Activated T-cell treated with anti-CD3 and anti-CD28 coated beads, Interleukin-2, amount 50 U/mL, for 72 hours (primary cell): Measurements from ENCODE around the gene HOXB2. TPM values are rescaled to one million over a fixed set of nuclear protein-coding genes. Genes with fewer than 3 reads are reported as not detected.

ENCODE experiments used
- ATAC-seq, 2 donors: fragments of 150-1000 bp; cut with Tn5 transposase; replicated peaks in 1 of 2; 2 replicates each; pipeline ENCODE4 v1.10.0; 2021; ENCODE audit warnings: moderate library complexity in 2 of 2, mild to moderate bottlenecking in 1 of 2
- DNase-seq, 2 donors: peaks; one replicate each; pipeline ENCODE4 v3.0.0; 2021 to 2022; ENCODE audit warnings: mixed read lengths in 1 of 2
- H3K27ac Mint-ChIP-seq: one replicate; pipeline ENCODE4 v1.8.0; 2022; ENCODE audit warnings: mild to moderate bottlenecking, moderate library complexity, mixed read lengths
- H3K27me3 Mint-ChIP-seq: one replicate; pipeline ENCODE4 v1.8.0; 2022; ENCODE audit warnings: low read depth, mixed read lengths
- H3K36me3 Mint-ChIP-seq, 2 donors: one replicate each; pipeline ENCODE4 v1.8.0; 2022; ENCODE audit warnings: mixed read lengths in 2 of 2, mild to moderate bottlenecking in 1 of 2; ENCODE audit not compliant: insufficient read depth in 2 of 2
- H3K4me1 Mint-ChIP-seq: one replicate; pipeline ENCODE4 v1.8.0; 2022; ENCODE audit warnings: low read depth, mixed read lengths
- H3K4me3 Mint-ChIP-seq, 2 donors: one replicate each; pipeline ENCODE4 v1.8.0; 2022; ENCODE audit warnings: mild to moderate bottlenecking in 2 of 2, mixed read lengths in 2 of 2, moderate library complexity in 2 of 2
- H3K9me3 Mint-ChIP-seq, 2 donors: one replicate each; pipeline ENCODE4 v1.8.0; 2022; ENCODE audit warnings: mixed read lengths in 2 of 2
- total RNA-seq, 2 donors: library from RNA; stranded (reverse); gene quantifications; one replicate each; pipeline ENCODE4 v1.2.3, GENCODE V29; 2022

HOXB2 gene
- total RNA-seq, 2 donors from 2014 or later, result 18.1 to 37.7 TPM

DNA sequence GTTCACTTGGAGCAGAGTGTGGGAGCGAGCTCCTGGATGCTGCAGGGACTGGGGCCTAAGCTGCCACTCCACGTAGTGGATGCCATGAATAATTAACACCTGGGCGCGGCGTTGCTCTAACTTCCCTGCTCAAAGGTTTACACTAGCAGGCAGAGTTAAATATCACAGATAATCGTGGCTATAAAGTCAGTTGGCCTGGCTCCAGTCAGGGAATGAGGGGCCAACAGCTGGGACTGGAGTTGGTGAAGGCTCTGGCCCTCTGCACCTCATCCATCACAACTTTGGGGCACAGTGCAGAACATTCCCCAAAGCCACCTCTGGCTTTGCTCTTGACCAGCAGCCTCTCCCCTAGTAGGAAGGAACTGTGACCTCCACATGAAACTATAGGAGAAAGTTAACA lies 22.3 kb upstream of the HOXB2 start:
- Mint-ChIP-seq H3K9me3 (no peaks in the 10 kb centered on the region), H3K27me3 (peaks cover 13% of the 10 kb centered on the region)
- DNase-seq, result no peak

DNA sequence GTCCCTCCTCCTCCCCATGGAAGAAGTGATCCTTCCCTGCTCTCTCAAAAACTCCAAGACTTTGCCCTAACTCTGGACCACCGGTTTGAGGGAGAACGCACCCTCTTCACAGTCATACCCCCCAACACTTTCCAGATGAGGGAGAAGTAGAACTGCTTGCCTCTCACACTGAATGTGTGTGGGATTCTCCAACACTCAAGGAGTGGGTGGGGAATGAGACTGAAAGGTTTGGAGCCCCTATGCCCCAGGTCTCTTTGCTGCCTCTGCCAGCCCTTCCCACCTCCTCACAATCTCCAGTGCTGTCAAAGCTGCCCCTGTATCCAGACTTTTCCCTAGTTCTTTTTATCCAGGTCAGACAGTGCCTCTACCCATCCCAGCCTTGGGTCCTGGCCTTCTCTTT lies 21.8 kb upstream of the HOXB2 start:
- Mint-ChIP-seq H3K27ac (no peak overlapping the region), H3K27me3 (peaks cover 13% of the 10 kb centered on the region), H3K9me3 (no peaks in the 10 kb centered on the region), H3K36me3 (no peaks in the 10 kb centered on the region), H3K4me3 (no peak overlapping the region), H3K4me1 (peaks cover 4% of the 10 kb centered on the region)
- DNase-seq (no peak), ATAC-seq (no peak)

More for the DNA sequence above, 22.3 kb upstream of the HOXB2 start:
- Mint-ChIP-seq H3K4me3 (no peak overlapping the region), H3K36me3 (no peaks in the 10 kb centered on the region), H3K27ac (no peak overlapping the region), H3K4me1 (peaks cover 4% of the 10 kb centered on the region)
- ATAC-seq, result no peak

DNA sequence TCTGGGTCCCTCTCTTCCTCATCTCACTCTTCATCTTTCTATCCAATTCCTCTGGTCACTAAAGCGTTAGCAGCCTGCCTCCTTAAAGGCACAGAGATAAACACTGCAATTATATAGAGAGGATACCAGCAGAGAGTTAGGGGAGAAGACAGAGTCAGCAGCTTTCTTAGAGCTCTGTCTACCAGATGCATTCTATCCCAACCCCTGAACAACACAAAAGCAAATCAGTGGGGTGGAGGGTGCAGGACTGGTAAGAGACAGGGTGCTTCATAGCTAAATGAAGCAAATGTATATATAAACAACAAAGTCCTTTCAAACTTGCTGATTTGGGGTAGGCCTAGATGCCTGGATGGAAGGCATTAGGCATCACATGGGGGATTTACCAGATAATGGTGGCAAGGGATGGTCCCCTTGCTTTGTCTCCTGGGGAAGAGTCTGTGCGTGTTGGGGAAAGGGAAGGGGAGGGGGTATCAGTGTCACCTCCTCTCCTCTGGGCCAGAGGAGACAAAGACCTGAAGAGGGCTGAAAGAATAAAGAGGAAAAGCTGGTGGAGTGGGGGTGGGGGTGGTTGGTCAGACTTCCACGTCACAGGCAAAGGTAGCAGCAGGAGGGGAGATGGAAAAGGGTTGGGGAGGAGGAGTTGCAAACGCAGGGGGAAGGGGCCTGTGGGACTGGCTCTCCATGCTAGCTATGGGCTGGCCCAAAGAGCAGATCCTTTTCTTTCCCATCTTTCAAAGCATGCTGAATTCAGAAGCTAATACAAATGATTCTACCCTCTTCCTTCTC lies 21.2 kb upstream of the HOXB2 start:
- H3K4me1 Mint-ChIP-seq, result peaks cover 4% of the 10 kb centered on the region
- no peak for ATAC-seq
- no peaks in the 10 kb centered on the region for H3K36me3 Mint-ChIP-seq
- H3K27me3 Mint-ChIP-seq, result peaks cover 13% of the 10 kb centered on the region
- no peak overlapping the region for H3K27ac Mint-ChIP-seq
- no peak for DNase-seq
- H3K4me3 Mint-ChIP-seq, result no peak overlapping the region
- H3K9me3 Mint-ChIP-seq, result no peaks in the 10 kb centered on the region

DNA sequence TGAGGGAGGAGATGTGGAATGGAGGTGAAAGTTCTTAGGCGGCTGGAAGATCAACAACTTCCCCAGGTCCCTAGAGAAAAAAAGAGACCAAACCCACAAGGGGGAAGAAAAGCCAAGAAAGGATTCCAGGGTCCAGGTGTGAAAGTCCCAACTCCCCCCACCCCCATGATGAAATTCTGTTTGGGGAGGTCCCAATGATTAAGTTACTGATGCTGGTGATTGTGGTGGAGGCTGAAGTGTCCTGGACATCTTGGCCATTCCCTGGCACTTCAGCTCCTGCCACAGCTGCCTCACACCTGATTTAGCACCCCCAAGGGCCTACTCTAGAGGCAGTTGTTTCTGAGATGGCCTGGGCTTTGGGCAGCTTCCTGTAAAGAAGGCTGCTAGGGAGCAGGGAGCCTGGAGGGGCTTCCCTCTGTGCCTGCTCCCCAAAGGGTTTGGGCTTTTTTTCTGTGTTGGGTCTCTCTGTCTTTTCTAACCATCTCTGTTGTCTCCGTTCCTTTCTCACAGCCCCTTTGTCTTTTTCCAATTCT lies 20.2 kb upstream of the HOXB2 start:
- ATAC-seq (no peak), DNase-seq (no peak)
- Mint-ChIP-seq H3K36me3 (no peaks in the 10 kb centered on the region), H3K9me3 (no peaks in the 10 kb centered on the region), H3K27me3 (peaks cover 13% of the 10 kb centered on the region), H3K4me1 (peaks cover 4% of the 10 kb centered on the region), H3K4me3 (no peak overlapping the region), H3K27ac (no peak overlapping the region)

DNA sequence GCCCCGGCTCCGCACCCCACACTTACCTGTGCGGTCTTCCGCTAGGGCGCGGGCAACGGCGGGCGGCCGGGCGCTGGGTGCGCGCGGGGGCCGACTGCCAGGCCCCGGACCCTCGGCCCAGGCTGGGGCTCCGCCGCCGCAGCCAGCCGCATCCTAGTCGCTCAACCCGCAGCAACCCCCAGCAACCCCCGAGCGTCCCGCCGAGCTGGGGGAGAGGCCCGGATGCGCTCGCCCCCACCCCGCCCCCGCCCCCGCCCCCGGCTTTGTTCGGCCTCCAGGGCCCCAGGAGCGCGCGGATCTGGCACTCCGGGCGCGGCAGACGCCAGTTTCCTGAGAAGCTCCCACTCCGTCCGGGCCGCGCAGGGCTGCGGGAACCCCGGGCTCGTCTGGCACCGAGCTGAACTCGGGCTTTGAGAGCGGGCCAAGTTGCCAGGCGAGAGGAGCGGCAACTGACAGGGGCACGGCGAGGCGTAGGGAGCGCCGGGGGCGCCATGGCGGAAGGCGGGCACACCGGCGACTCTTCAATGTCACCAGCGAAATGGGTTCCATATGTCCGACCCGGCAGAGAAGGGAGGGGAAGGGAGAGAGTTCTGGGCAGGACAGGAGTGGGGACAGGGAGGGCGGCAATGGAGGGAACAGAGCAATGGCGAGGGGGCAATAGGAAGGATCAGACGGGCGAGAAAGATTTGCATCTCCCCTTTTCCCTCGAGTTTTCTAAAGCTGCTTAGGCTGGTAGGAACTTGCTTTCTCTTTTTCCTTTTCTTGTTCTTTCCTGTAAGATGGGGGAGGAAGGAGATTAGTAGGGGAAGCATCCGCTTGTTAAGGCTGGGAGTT lies 19.5 kb upstream of the HOXB2 start:
- H3K9me3 Mint-ChIP-seq, result no peaks in the 10 kb centered on the region
- H3K27me3 Mint-ChIP-seq, result peaks cover 13% of the 10 kb centered on the region
- H3K4me3 Mint-ChIP-seq, result peak overlapping the region in 1 of 2 donors; percentile 45
- H3K4me1 Mint-ChIP-seq, result peaks cover 4% of the 10 kb centered on the region
- H3K27ac Mint-ChIP-seq, result no peak overlapping the region
- DNase-seq (no peak), ATAC-seq (peak in 1 of 2 donors; percentile 21)
- H3K36me3 Mint-ChIP-seq, result no peaks in the 10 kb centered on the region

DNA sequence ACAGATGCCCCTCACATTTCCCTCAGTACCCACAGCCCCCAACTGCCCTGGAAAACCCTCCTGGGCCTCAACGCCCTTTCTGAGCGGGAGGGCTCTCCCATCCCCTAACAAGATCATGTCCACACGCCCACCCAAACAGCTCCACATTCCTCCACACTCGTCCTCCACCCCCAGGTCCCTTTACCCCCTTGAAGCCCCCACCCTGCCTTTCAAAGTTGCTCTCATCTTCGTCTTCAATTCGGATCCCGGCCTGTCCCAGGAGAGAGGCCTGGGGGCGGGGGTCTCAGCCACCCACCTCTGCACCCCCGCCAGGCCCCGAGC lies 18.9 kb upstream of the HOXB2 start:
- DNase-seq (no peak), ATAC-seq (no peak)
- H3K9me3 Mint-ChIP-seq, result no peaks in the 10 kb centered on the region
- peaks cover 13% of the 10 kb centered on the region for H3K27me3 Mint-ChIP-seq
- H3K27ac Mint-ChIP-seq, result no peak overlapping the region
- H3K4me3 Mint-ChIP-seq, result peak overlapping the region in 1 of 2 donors; percentile 35
- no peaks in the 10 kb centered on the region for H3K36me3 Mint-ChIP-seq
- H3K4me1 Mint-ChIP-seq, result peaks cover 4% of the 10 kb centered on the region

DNA sequence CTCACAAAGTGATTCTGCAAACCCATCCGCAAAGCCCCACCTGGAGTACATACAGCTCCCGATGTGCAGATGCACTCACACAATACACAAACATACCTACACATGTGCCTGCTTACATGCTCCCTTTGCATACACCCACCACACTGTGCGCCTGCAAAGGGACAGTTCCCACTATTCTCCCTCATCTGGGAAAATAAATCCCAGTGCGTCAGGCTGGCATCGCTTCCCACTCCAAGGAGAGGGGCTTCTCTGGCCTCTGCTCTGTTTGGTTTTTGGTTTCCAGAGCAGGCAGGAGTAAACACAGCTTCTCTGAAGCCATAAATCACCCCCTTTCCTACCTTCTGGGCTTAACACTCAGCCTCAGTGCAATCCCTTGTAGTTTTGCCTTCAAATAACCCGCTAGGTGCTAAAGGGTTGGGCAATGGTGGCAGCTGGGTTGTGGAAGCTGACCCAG lies 18.5 kb upstream of the HOXB2 start:
- Mint-ChIP-seq H3K4me3 (peak overlapping the region in 1 of 2 donors; percentile 35), H3K27ac (no peak overlapping the region), H3K4me1 (peaks cover 2% of the 10 kb centered on the region), H3K9me3 (no peaks in the 10 kb centered on the region), H3K27me3 (peaks cover 13% of the 10 kb centered on the region), H3K36me3 (no peaks in the 10 kb centered on the region)
- no peak for ATAC-seq
- DNase-seq, result no peak

DNA sequence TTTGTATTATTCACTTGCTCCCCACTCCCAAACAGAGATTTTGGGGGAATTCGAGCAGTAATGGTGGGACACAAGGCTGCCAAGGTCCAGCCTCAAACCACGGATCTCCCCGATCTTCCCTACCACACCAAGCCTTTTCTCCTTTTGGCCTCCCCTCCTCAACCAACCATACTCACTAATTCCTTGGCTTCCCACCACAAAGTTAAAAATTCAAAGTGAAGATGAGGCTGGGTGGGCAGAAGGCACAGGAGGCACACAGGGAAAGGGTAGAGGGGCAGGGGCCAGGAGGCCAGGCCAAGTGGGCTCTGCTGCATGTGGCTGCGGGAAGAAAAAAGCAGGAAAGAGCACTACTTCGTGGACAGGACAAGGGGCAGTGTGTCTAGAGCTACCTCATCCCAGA lies 18.0 kb upstream of the HOXB2 start:
- Mint-ChIP-seq H3K36me3 (no peaks in the 10 kb centered on the region), H3K4me3 (no peak overlapping the region), H3K27me3 (peaks cover 13% of the 10 kb centered on the region), H3K4me1 (no peaks in the 10 kb centered on the region), H3K27ac (no peak overlapping the region), H3K9me3 (no peaks in the 10 kb centered on the region)
- DNase-seq (no peak), ATAC-seq (no peak)

DNA sequence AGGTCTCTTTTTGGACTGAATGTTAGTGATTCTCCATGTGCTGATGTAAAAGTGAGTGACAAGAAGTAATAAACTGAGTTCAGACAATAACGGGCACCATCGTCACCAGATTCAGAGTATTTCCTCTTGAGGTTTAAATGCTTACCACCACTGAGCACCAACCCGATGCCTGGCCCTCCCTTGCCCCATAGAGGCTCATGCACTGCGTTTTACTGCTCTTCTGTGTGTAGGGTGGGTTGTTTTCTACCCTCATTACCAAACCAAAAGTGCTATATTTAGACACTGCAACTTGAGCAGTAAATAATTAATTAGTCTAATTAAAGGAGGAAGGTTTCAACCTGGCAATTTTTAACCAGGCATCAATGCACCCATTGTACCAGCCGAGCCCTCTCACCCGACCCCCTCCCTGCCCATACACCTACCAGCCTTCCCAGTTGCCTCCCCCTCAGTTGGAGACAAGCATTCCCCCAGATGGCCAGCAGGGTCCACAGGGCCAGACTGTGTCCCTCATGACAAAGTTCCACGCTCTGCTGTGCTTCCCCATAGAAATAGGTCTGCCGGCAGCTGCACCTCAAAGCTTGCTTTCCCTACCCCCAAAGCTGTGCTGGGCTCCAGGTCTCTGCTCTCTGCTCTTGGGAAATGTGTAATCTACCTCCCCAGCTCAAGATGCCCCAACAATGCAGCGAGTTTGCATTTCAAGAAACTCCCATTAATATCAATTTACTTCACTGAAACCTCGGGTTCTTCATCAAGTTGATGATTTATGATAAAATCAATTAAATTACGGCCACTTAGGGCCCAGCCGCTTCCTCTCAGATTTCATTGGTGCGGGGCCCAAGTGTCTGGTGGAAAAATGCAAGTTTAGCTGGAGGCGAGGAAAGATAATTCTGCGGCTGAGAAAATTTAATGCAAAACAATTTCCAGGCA lies 17.2 kb upstream of the HOXB2 start:
- H3K27me3 Mint-ChIP-seq, result peaks cover 13% of the 10 kb centered on the region
- no peak overlapping the region for H3K27ac Mint-ChIP-seq
- no peaks in the 10 kb centered on the region for H3K36me3 Mint-ChIP-seq
- no peaks in the 10 kb centered on the region for H3K4me1 Mint-ChIP-seq
- H3K9me3 Mint-ChIP-seq, result no peaks in the 10 kb centered on the region
- DNase-seq, result no peak
- ATAC-seq, result no peak
- no peak overlapping the region for H3K4me3 Mint-ChIP-seq

DNA sequence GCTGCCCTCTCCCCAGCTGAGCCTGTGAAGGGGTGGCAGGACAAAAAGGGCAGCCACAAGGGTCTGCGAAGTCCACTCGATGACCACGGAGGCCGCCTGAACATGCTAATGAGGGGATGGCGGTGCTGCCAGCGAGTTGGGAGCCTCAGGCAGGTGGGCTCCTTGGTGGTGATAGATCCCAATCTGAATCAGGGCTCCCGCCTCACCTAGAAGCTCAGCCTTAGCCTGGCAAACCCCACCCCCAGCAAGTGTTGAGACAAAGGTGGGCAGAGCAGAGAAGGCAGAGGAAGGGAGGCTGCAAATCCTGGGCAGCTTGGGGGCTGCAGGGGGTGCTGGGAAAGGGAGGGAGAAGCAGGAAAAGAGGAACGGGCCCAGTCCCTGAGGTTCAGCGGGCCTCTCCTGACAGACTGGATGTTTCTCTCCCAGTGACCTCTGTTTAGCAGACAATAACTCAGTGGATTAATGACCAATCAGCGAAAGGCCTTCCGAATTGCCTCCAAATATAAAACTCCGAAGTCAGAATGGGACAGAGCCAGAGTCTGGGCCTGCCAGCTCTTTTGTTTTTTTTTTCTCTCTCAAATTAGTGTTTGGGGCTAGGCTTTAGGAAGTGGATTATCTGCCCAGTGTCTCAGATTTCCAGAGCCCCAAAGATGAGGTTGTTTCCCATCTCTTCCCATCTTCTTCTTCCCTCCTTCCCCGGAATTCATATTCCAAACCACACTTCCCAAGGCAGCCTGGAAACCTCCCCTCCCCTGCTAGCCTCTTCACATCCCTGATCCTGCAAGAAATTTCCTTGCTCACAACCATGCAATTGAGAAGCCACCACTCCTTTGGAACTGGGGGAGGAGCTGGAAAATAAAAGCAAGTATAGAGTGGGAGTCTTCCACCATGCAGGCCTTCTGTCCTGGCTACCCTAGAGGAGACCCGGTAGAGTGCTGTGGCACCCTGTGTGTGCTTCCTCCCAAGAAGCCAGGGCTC lies 15.2 kb upstream of the HOXB2 start:
- Mint-ChIP-seq H3K36me3 (peaks cover 0 to 2% of the 10 kb centered on the region in 2 donors), H3K4me1 (peaks cover 4% of the 10 kb centered on the region), H3K9me3 (no peaks in the 10 kb centered on the region), H3K4me3 (no peak overlapping the region), H3K27ac (no peak overlapping the region), H3K27me3 (peaks cover 29% of the 10 kb centered on the region)
- ATAC-seq (no peak), DNase-seq (no peak)

DNA sequence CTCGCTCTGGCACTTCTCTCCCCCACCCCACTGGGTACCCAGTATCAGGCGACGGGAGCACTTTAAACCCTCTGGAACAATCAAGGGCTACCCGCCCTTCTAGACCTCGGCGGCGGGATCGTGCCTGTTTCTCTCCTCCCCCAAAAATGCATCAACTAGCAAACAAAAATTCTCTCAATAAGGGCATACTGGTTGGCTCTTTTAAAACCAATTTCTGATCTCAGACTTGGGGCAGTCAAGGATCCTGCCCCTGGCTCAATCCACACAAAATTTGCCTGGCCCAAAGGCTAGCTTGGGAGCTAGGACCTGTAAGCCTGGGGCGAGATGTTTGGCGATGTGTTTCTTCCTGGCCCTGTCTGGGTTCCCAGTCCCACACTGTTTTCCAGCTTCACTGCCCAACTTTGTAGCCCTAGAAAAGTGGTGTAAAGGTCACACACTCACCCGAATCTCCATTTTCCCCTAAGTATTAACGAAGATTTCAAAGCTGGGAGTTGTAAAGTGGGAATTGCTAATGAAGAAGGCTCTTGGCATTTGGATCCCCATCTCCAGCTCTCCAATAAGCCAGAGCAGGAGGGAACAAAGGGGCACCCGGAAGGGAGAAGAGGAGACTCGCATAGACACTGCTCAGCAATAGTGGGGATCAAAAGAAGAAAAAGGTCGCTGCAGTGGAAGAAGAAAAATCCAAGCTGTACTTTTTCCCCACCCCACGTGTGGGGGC lies 14.4 kb upstream of the HOXB2 start:
- no peak for DNase-seq
- Mint-ChIP-seq H3K4me1 (peaks cover 4% of the 10 kb centered on the region), H3K27ac (no peak overlapping the region), H3K27me3 (peaks cover 29% of the 10 kb centered on the region), H3K4me3 (no peak overlapping the region), H3K36me3 (peaks cover 0 to 2% of the 10 kb centered on the region in 2 donors), H3K9me3 (no peaks in the 10 kb centered on the region)
- no peak for ATAC-seq
